ENCODE measurements around the gene SLC2A6. TPM values are rescaled to one million over a fixed set of nuclear protein-coding genes. Genes with fewer than 3 reads are reported as not detected.

Gene SLC2A6
- total RNA-seq, 4 donors from 2014 or later, result 0.95 to 10.7 (median 2.2) TPM

DNA sequence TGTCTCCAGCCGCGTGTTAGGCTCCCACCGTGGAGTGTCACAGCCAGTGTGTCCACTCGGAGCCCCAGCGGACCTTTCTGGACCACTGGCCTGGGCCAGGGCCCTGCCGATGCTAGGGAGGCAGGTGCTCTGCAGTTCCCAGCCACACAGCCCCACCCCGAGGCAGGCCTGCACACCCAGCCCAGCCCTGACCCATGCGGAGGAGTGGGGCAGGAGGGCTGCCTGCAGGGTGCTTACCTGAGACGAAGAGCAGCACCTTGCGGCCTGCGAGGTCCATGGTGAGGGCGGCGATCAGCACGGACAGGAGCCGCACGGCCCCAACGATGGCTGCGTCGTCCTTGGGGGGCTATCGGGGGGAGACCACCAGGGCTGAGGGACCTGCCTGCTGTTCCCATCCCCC is 5.2 kb downstream of the SLC2A6 start:
- Histone ChIP-seq H3K27ac (no peak overlapping the region), H3K4me1 (peaks cover 0 to 22% (median 3%) of the 10 kb centered on the region in 4 donors), H3K27me3 (no peaks in the 10 kb centered on the region), H3K9me3 (no peaks in the 10 kb centered on the region), H3K36me3 (peaks cover 0 to 4% (median 0%) of the 10 kb centered on the region in 3 donors), H3K4me3 (no peak overlapping the region)
- TF ChIP-seq POLR2A (IDR thresholded peaks at IDR 0.05), result no peak
- TF ChIP-seq, protein P1, sequence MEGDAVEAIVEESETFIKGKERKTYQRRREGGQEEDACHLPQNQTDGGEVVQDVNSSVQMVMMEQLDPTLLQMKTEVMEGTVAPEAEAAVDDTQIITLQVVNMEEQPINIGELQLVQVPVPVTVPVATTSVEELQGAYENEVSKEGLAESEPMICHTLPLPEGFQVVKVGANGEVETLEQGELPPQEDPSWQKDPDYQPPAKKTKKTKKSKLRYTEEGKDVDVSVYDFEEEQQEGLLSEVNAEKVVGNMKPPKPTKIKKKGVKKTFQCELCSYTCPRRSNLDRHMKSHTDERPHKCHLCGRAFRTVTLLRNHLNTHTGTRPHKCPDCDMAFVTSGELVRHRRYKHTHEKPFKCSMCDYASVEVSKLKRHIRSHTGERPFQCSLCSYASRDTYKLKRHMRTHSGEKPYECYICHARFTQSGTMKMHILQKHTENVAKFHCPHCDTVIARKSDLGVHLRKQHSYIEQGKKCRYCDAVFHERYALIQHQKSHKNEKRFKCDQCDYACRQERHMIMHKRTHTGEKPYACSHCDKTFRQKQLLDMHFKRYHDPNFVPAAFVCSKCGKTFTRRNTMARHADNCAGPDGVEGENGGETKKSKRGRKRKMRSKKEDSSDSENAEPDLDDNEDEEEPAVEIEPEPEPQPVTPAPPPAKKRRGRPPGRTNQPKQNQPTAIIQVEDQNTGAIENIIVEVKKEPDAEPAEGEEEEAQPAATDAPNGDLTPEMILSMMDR (IDR thresholded peaks at IDR 0.05), result no peak
- no peak for DNase-seq

DNA sequence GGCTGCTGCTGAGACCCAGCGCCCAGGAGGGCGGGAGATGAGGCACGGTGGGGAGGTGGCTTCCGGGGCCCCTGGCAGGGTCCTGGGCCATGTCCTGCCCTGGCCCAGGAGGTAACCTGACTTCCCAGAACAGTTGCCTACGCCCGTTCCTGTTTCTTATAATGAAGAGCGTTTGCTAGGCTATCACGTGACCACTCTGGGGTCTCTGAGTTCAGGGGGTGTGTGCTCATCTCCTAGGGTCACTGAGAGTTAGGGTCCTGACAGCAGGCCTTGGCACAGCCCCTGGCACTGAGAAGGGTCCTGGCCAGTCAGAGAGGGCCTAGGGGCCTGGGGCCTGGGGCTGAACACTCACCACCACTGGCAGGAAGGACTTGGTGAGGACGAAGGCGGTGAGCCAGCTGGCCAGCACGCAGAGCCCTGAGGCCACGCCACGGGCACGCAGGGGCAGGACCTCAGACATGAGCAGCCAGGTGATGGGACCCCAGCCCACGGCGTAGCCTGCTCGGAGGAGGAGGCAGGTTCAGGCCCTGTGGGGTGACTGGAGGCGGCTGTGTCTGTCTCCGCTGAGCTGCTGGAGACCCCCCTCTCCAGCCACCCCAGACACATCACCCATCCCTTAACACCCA is 6.0 kb downstream of the SLC2A6 start:
- H3K9me3 ChIP-seq, result no peaks in the 10 kb centered on the region
- H3K4me1 ChIP-seq, result peaks cover 0 to 14% (median 3%) of the 10 kb centered on the region in 4 donors
- DNase-seq, result no peak
- no peak overlapping the region for H3K4me3 ChIP-seq
- H3K27ac ChIP-seq, result no peak overlapping the region
- peaks cover 0 to 6% (median 0%) of the 10 kb centered on the region in 3 donors for H3K36me3 ChIP-seq
- TF ChIP-seq, protein P1 (IDR thresholded peaks at IDR 0.05), result no peak
- TF ChIP-seq POLR2A (IDR thresholded peaks at IDR 0.05), result no peak
- no peaks in the 10 kb centered on the region for H3K27me3 ChIP-seq

DNA sequence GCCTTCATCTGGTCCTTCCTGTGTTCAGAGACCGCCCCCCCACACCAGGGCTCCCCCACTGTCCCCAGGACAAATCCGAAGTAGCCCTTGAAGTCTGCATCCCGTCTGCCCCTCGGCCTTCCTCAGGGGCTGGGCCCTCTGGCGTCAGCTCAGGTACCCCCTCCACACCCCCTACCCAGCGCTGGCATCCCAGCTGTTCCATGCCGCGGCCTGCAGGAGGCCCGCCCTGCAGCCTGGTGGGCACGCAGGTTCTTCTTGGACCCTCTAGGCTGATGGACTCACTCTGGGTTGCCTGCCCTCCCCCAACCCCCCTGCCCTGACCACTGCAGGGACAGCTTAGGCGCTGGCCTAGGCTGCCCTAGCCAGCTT is 6.6 kb downstream of the SLC2A6 start:
- TF ChIP-seq, protein P1 (IDR thresholded peaks at IDR 0.05), result no peak
- no peak for TF ChIP-seq POLR2A (IDR thresholded peaks at IDR 0.05)
- no peak for DNase-seq
- no peak overlapping the region for H3K4me3 ChIP-seq
- H3K9me3 ChIP-seq, result no peaks in the 10 kb centered on the region
- H3K36me3 ChIP-seq, result peaks cover 0 to 6% (median 0%) of the 10 kb centered on the region in 3 donors
- no peak overlapping the region for H3K27ac ChIP-seq
- peaks cover 0 to 13% (median 3%) of the 10 kb centered on the region in 4 donors for H3K4me1 ChIP-seq
- H3K27me3 ChIP-seq, result no peaks in the 10 kb centered on the region

- no peak for TF ChIP-seq POLR2A (IDR thresholded peaks at IDR 0.05)
- TF ChIP-seq, protein P1 (IDR thresholded peaks at IDR 0.05), result no peak
- no peak for DNase-seq
- Histone ChIP-seq H3K27ac (no peak overlapping the region), H3K27me3 (no peaks in the 10 kb centered on the region), H3K36me3 (peaks cover 0 to 6% (median 0%) of the 10 kb centered on the region in 3 donors), H3K4me1 (peaks cover 0 to 13% (median 3%) of the 10 kb centered on the region in 4 donors), H3K9me3 (no peaks in the 10 kb centered on the region), H3K4me3 (no peak overlapping the region)
Observed at GRCh38 chr9:133471551-133472276, 7.2 kb downstream of the SLC2A6 start.

DNA sequence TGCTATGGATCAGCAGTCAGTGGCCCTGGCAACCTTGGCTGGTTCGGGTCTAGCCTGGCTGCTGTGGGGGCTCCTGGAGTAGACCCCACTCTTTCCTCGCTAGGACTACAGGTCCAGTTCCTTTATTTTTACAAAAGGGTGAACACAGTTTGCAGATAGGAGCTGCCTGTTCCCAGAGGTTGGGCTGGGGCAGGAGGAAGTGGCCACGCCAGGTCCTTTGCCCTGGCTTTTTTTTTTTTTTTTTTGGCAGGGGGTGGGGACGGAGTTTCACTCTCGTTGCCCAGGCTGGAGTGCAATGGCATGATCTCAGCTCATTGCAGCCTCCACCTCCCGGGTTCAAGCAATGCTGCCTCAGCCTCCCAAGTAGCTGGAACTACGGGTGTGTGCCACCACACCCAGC is 7.9 kb downstream of the SLC2A6 start:
- no peak overlapping the region for H3K27ac ChIP-seq
- TF ChIP-seq, protein P1 (IDR thresholded peaks at IDR 0.05), result no peak
- no peak for TF ChIP-seq POLR2A (IDR thresholded peaks at IDR 0.05)

More for the DNA sequence above, 7.9 kb downstream of the SLC2A6 start:
- peaks cover 0 to 14% (median 0%) of the 10 kb centered on the region in 3 donors for H3K36me3 ChIP-seq
- no peaks in the 10 kb centered on the region for H3K27me3 ChIP-seq
- no peak overlapping the region for H3K4me3 ChIP-seq
- H3K9me3 ChIP-seq, result no peaks in the 10 kb centered on the region
- H3K4me1 ChIP-seq, result peaks cover 0 to 13% (median 3%) of the 10 kb centered on the region in 4 donors
- no peak for DNase-seq
